ENCODE data around the gene TEX29. TPM values are rescaled to one million over a fixed set of nuclear protein-coding genes. Genes with fewer than 3 reads are reported as not detected.

Gene TEX29
- total RNA-seq, 2 donors from 2014 or later = 0.59 to 0.67 TPM

DNA sequence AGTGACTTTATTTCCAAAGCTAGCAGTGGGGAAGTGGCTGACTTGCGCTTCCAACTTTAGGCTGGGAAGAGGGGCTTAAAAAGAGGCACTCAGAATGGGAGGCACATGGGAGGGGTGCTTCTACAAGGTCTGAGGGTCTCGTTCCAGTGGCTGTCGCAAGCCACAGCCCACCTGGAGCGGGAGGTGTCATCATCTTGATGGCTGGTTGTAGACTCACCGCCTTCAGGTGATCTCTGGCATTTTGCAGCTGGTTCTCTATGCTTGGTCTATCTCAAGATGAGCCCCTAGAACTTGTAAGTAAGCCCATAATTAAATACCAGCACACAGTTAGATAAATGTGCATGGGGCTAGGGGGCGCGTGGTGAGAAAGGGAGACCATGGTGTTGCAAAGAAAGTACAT, 9.2 kb downstream of the TEX29 start:
- ATAC-seq (no peak), DNase-seq (ENCODE audit: low spot score) (no peak)
- peaks cover 0 to 3% of the 10 kb centered on the region in 2 donors for H3K4me1 Mint-ChIP-seq (ENCODE audit: low read depth in 2 of 2)
- no peak overlapping the region for H3K4me3 Mint-ChIP-seq
- H3K36me3 Mint-ChIP-seq = no peaks in the 10 kb centered on the region
- H3K27ac Mint-ChIP-seq = no peak overlapping the region
- no peaks in the 10 kb centered on the region for H3K27me3 Mint-ChIP-seq
- no peaks in the 10 kb centered on the region for H3K9me3 Mint-ChIP-seq

DNA sequence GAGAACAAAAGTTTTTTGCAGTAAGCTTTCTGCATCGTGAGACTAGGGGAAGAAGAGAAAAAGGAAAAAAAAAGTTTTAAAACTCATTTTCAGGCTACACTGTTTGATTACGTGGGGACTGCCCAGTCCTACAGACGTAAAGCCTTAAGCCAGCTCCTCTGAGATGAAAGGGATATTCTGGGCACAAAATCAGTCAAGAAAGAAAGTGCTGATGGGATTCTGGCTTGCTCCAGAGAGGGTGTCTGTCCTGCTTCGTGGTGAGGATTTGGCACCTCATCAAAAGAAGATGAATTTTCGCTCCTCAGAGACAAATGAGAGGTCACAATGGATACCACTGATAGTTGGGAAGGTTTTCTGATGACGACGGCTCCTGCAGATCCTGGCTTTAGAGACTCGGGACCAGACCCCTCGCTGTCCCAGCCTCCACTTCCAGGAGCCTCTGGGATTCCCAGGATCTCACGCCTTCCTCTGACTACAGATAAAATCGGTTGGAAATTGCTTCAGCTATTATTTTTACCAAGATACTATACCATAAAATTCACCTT, 9.7 kb downstream of the TEX29 start:
- Mint-ChIP-seq H3K27ac (no peak overlapping the region), H3K9me3 (no peaks in the 10 kb centered on the region), H3K4me3 (no peak overlapping the region), H3K36me3 (no peaks in the 10 kb centered on the region), H3K27me3 (no peaks in the 10 kb centered on the region), H3K4me1 (ENCODE audit: low read depth in 2 of 2) (peaks cover 0 to 3% of the 10 kb centered on the region in 2 donors)
- DNase-seq (ENCODE audit: low spot score) = no peak
- ATAC-seq = no peak

- DNase-seq (ENCODE audit: low spot score) = no peak
- no peaks in the 10 kb centered on the region for H3K4me1 Mint-ChIP-seq (ENCODE audit: low read depth in 2 of 2)
- no peaks in the 10 kb centered on the region for H3K9me3 Mint-ChIP-seq
- H3K27me3 Mint-ChIP-seq = no peaks in the 10 kb centered on the region
- H3K27ac Mint-ChIP-seq = no peak overlapping the region
- ATAC-seq = no peak
- H3K4me3 Mint-ChIP-seq = no peak overlapping the region
- no peaks in the 10 kb centered on the region for H3K36me3 Mint-ChIP-seq
Measured at GRCh38 chr13:111335298-111335697, 14.9 kb downstream of the TEX29 start.

GRCh38 chr13:111336666-111337065, 16.2 kb downstream of the TEX29 start:
- DNase-seq (ENCODE audit: low spot score) = no peak
- no peaks in the 10 kb centered on the region for H3K27me3 Mint-ChIP-seq
- no peak overlapping the region for H3K4me3 Mint-ChIP-seq
- no peak overlapping the region for H3K27ac Mint-ChIP-seq
- no peaks in the 10 kb centered on the region for H3K36me3 Mint-ChIP-seq
- no peaks in the 10 kb centered on the region for H3K4me1 Mint-ChIP-seq (ENCODE audit: low read depth in 2 of 2)
- no peaks in the 10 kb centered on the region for H3K9me3 Mint-ChIP-seq
- ATAC-seq = no peak

- H3K27me3 Mint-ChIP-seq = no peaks in the 10 kb centered on the region
- H3K4me3 Mint-ChIP-seq = no peak overlapping the region
- no peaks in the 10 kb centered on the region for H3K4me1 Mint-ChIP-seq (ENCODE audit: low read depth in 2 of 2)
- H3K9me3 Mint-ChIP-seq = no peaks in the 10 kb centered on the region
- no peak for ATAC-seq
- no peaks in the 10 kb centered on the region for H3K36me3 Mint-ChIP-seq
- H3K27ac Mint-ChIP-seq = no peak overlapping the region
- no peak for DNase-seq (ENCODE audit: low spot score)
Measured at GRCh38 chr13:111337206-111337605, 16.8 kb downstream of the TEX29 start.

- no peaks in the 10 kb centered on the region for H3K36me3 Mint-ChIP-seq
- no peaks in the 10 kb centered on the region for H3K9me3 Mint-ChIP-seq
- no peaks in the 10 kb centered on the region for H3K27me3 Mint-ChIP-seq
- H3K27ac Mint-ChIP-seq = no peak overlapping the region
- no peak for ATAC-seq
- DNase-seq (ENCODE audit: low spot score) = no peak
- H3K4me3 Mint-ChIP-seq = no peak overlapping the region
- no peaks in the 10 kb centered on the region for H3K4me1 Mint-ChIP-seq (ENCODE audit: low read depth in 2 of 2)
Measured at GRCh38 chr13:111337741-111338140, 17.3 kb downstream of the TEX29 start.

DNA sequence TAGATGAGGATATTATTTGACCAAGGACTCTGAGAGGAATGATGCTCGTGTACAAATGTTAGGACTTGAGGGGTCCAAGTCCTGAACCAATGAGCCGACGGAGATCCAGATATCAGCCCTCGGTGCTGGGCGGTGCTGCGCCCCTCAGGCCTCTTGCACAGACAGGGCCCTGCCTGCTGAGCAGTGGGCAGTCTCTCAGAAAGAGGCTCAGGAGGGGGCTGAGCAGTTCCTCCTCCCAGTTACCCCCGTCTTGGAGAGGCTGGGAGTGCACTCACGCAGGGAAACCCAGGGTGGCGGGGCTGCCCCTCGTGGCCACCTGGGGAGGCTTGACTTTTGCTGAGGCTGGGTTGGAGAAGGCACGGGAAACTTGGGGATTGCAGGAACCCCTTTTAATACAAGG, 18.4 kb downstream of the TEX29 start:
- ATAC-seq = no peak
- Mint-ChIP-seq H3K27me3 (no peaks in the 10 kb centered on the region), H3K4me1 (ENCODE audit: low read depth in 2 of 2) (peaks cover 0 to 3% of the 10 kb centered on the region in 2 donors), H3K27ac (no peak overlapping the region), H3K36me3 (no peaks in the 10 kb centered on the region), H3K4me3 (no peak overlapping the region), H3K9me3 (no peaks in the 10 kb centered on the region)
- DNase-seq (ENCODE audit: low spot score) = no peak

DNA sequence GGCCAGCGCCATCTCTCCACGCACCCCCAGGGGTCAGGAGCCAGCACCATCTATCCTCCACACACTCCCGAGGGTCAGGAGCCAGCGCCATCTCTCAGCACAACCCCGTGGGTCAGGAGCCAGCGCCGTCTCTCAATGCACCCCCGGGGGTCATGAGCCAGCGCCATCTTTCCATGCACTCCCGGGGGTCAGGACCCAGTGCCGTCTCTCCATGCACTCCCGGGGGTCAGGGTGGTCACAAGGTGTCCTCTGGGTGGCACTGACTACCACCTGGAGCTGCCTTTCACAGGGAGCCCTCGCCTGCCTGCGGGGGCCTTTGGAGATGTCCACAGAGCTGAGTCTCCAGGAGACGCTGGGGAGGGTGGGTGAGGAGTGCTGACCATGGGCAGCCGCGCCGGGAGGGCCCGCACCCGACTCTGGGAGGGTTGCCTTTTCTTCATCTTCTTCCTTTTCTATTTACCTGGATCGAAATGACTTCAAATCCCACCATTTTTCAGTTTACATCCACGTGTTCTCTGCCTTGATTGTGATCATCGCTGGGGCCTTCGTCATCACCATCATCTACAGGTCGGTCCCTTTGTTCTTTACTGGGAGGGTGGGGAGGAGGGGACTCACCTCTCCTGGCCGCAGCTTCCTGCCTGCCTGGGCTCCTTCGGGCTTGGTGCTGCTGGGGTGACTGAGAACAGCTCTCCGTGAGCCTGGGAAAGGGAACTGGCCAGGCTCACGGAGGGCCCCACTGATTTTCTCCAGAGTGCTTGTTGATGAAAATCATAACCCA, 19.1 kb downstream of the TEX29 start:
- no peak for DNase-seq (ENCODE audit: low spot score)
- Mint-ChIP-seq H3K4me3 (no peak overlapping the region), H3K27ac (no peak overlapping the region), H3K9me3 (no peaks in the 10 kb centered on the region), H3K4me1 (ENCODE audit: low read depth in 2 of 2) (peaks cover 0 to 3% of the 10 kb centered on the region in 2 donors), H3K27me3 (no peaks in the 10 kb centered on the region), H3K36me3 (no peaks in the 10 kb centered on the region)
- ATAC-seq = peak in 1 of 2 donors; percentile 44

DNA sequence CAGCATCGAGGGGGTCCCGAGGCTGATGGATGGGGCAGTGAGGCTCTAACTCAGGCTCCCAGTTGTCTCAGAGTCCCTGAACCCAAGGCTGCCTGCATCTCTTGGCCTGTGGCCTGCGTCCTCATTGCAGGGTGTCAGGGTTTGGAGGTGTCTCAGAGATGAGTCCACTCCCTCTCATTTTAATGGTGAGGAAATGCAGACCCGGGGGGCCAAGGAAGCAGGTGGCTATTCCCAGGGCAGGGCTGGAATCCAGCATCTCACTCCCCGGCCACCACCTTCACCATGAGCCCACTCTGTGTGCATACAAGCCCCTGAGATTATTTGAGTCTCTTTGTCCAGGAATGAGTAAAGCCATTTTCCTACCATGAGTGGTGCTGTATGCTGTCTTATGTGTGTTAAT, 21.4 kb downstream of the TEX29 start:
- no peak for ATAC-seq
- no peak overlapping the region for H3K4me3 Mint-ChIP-seq
- H3K4me1 Mint-ChIP-seq (ENCODE audit: low read depth in 2 of 2) = peaks cover 0 to 3% of the 10 kb centered on the region in 2 donors
- H3K27ac Mint-ChIP-seq = no peak overlapping the region
- H3K27me3 Mint-ChIP-seq = no peaks in the 10 kb centered on the region
- H3K9me3 Mint-ChIP-seq = no peaks in the 10 kb centered on the region
- DNase-seq (ENCODE audit: low spot score) = no peak
- no peaks in the 10 kb centered on the region for H3K36me3 Mint-ChIP-seq

DNA sequence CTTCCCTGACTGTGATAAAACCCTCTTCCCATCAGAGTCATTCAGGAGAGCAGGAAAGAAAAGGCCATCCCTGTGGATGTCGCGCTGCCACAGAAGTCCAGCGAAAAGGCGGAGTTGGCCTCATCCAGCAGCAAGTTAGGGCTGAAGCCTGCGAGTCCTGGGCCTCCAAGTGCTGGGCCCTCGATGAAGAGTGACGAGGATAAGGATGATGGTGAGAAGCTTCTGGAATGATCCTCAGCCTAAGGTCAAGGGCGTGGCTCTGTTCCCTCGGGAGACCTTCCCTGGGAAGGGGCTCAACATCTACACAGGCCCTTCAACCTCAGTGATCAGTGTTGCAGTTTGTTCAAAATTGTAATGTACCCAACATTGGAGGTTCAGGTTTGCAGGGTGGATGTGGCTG, 22.3 kb downstream of the TEX29 start:
- Mint-ChIP-seq H3K27me3 (no peaks in the 10 kb centered on the region), H3K36me3 (no peaks in the 10 kb centered on the region), H3K9me3 (no peaks in the 10 kb centered on the region), H3K4me3 (no peak overlapping the region), H3K4me1 (ENCODE audit: low read depth in 2 of 2) (peaks cover 0 to 3% of the 10 kb centered on the region in 2 donors), H3K27ac (no peak overlapping the region)
- ATAC-seq (no peak), DNase-seq (ENCODE audit: low spot score) (no peak)

- Mint-ChIP-seq H3K27ac (no peak overlapping the region), H3K9me3 (no peaks in the 10 kb centered on the region), H3K27me3 (no peaks in the 10 kb centered on the region), H3K4me1 (ENCODE audit: low read depth in 2 of 2) (peaks cover 0 to 3% of the 10 kb centered on the region in 2 donors), H3K36me3 (no peaks in the 10 kb centered on the region), H3K4me3 (no peak overlapping the region)
- DNase-seq (ENCODE audit: low spot score) (no peak), ATAC-seq (no peak)
Measured at GRCh38 chr13:111343186-111343805, 22.9 kb downstream of the TEX29 start.

DNA sequence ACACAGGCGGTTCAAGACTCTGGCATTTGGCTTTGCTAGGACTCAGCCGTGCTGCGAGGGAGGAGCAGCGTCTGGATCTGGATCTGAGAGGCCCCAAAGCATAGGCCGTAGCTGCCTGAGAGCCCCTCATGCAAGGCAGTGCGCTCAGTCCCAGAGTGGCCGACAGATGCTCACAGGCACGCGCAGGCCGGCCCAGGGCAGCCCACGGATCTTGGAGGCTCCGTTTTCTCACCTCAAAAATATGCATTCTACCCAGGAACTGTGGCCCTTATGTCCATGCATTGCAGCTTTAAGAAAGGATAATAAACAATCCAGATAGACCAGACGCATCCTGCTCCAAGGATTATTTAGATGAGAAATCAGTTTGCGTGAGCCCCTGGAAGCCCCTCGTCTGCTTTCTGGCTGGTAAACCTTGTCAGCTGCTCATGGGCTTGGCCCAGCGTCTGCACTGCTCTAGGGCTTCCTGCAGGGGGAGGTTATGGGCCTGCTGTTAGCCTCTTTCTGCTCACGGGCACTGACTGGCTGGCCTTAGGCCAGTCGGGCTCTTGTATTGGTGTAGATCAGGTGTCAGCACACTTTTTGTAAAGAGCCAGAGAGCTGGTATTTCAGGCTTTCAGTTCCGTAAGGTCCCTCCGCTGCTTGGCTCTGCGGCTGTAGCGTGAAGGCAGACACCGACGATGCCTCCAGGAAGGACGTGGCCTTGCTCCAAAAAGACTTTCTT, 24.2 kb downstream of the TEX29 start:
- no peaks in the 10 kb centered on the region for H3K27me3 Mint-ChIP-seq
- DNase-seq (ENCODE audit: low spot score) = no peak
- ATAC-seq = no peak
- H3K9me3 Mint-ChIP-seq = no peaks in the 10 kb centered on the region
- peaks cover 0 to 3% of the 10 kb centered on the region in 2 donors for H3K4me1 Mint-ChIP-seq (ENCODE audit: low read depth in 2 of 2)
- H3K27ac Mint-ChIP-seq = no peak overlapping the region
- H3K4me3 Mint-ChIP-seq = no peak overlapping the region
- no peaks in the 10 kb centered on the region for H3K36me3 Mint-ChIP-seq

- H3K4me3 Mint-ChIP-seq = no peak overlapping the region
- H3K9me3 Mint-ChIP-seq = no peaks in the 10 kb centered on the region
- ATAC-seq (no peak), DNase-seq (ENCODE audit: low spot score) (no peak)
- H3K4me1 Mint-ChIP-seq (ENCODE audit: low read depth in 2 of 2) = peaks cover 0 to 3% of the 10 kb centered on the region in 2 donors
- H3K36me3 Mint-ChIP-seq = no peaks in the 10 kb centered on the region
- H3K27me3 Mint-ChIP-seq = no peaks in the 10 kb centered on the region
- no peak overlapping the region for H3K27ac Mint-ChIP-seq
Measured at GRCh38 chr13:111345682-111346081, 25.2 kb downstream of the TEX29 start.

DNA sequence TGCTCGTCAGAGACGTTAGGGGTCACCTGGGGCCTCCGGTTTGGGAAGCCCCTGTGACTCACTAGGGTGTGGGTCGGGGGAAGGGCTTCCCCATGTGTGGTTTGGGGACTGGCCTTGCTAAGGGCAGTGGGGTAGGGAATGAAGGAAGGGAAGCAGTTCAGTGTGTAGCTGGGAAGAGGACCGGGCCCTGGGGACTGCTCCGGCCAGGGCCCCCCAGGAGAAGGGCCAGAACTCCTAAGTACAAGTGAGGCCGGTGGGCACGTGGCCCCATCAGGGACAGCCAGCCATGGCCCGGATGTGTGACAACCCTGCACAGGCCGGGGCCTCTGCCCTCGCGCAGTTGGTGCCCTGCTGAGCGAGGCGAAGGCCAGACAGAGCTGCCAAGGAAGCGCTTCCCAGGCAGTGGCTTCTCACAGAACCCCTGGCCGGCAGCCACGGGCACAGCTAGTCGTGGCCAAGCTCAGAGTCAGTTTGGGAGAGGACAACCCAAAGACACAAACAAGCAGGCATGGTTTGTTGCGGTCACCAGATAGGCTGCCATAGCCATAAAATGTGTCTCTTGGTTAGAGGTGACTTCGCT, 25.7 kb downstream of the TEX29 start:
- Mint-ChIP-seq H3K27me3 (no peaks in the 10 kb centered on the region), H3K4me3 (no peak overlapping the region), H3K36me3 (no peaks in the 10 kb centered on the region), H3K27ac (no peak overlapping the region), H3K4me1 (ENCODE audit: low read depth in 2 of 2) (peaks cover 0 to 3% of the 10 kb centered on the region in 2 donors), H3K9me3 (no peaks in the 10 kb centered on the region)
- DNase-seq (ENCODE audit: low spot score) (no peak), ATAC-seq (no peak)

Measured in natural killer cell treated with Interleukin-12 subunit alpha and Interleukin-12 subunit beta and Interleukin-15 and Interleukin-18, amount 100 ng/mL, for 72 hours (primary cell).